Endothelial cell of umbilical vein (primary cell): ENCODE data around the gene ALDH1L1. TPM values are rescaled to one million over a fixed set of nuclear protein-coding genes. Genes with fewer than 3 reads are reported as not detected.

ENCODE experiments used
- BruUV-seq: library from RNA; stranded (reverse); fragments of 400-500 nt; replicated peaks from 2 replicates; lab custom pipeline; 2021; lab: Mats Ljungman, UMichigan
- CTCF ChIA-PET: fragments of 300-600, 350-600 bp; sonication (Branson Sonifier 250); formaldehyde crosslinking; loops from one replicate; lab custom pipeline; 2021; ENCODE audit warnings: antibody characterized with exemption, inconsistent platforms; lab: Charles Lee
- POLR2A ChIA-PET: fragments of 300-600, 350-600 bp; sonication (Branson Sonifier 250); formaldehyde crosslinking; loops from one replicate; lab custom pipeline; 2021; ENCODE audit warnings: antibody characterized with exemption, inconsistent platforms; lab: Charles Lee
- DNase-seq: peaks from one replicate; pipeline ENCODE4 v3.0.0-alpha.2; 2011; ENCODE audit warnings: low read depth, low spot score
- FAIRE-seq: peaks from 2 replicates; lab custom pipeline; 2011; peaks lifted over from hg19 to GRCh38; lab: Jason Lieb, UNC
- H2AFZ ChIP-seq: 2 replicates; pipeline ENCODE4 v1.6.0; 2012; ENCODE audit warnings: low read depth, low read length, control low read depth, inconsistent platforms
- H3K27ac ChIP-seq: 2 replicates; pipeline ENCODE4 v1.5.1; 2011; ENCODE audit warnings: low read depth, mild to moderate bottlenecking, control low read depth, low read length, moderate library complexity; ENCODE audit not compliant: insufficient read depth
- H3K27me3 ChIP-seq, 2 experiments: 2 replicates each; pipeline versions ENCODE4 v1.6.0 to v1.6.1; 2011; ENCODE audit warnings: low read length in 2 of 2, mixed read lengths in 1 of 2; ENCODE audit not compliant: control insufficient read depth in 2 of 2, insufficient read depth in 2 of 2
- H3K36me3 ChIP-seq, 2 experiments: 2 replicates in 1 of 2; 3 replicates in 1 of 2; pipeline ENCODE4 v1.5.1; 2011; ENCODE audit warnings: low read length in 2 of 2, mild to moderate bottlenecking in 1 of 2, moderate library complexity in 1 of 2; ENCODE audit not compliant: control insufficient read depth in 2 of 2, insufficient read depth in 2 of 2; ENCODE audit errors: extremely low read depth in 1 of 2
- H3K4me1 ChIP-seq: 3 replicates; pipeline ENCODE4 v1.5.1; 2011; ENCODE audit warnings: mild to moderate bottlenecking, low read length; ENCODE audit not compliant: control insufficient read depth, insufficient read depth; ENCODE audit errors: extremely low read depth
- H3K4me2 ChIP-seq: 2 replicates; pipeline ENCODE4 v1.6.1; 2011; ENCODE audit warnings: low read length, control low read depth, mixed read lengths; ENCODE audit not compliant: insufficient read depth
- H3K4me3 ChIP-seq, 3 experiments: fragments of 200-600 bp in 1 of 3; sonication (generic), shearing (Covaris generic) in 1 of 3; replicated peaks in 1 of 3; 2 replicates each; pipeline ENCODE4 v1.5.1; 2011 to 2016; ENCODE audit warnings: control low read depth in 3 of 3, low read length in 3 of 3, mild to moderate bottlenecking in 2 of 3, inconsistent platforms in 1 of 3, low read depth in 1 of 3, moderate library complexity in 1 of 3; ENCODE audit not compliant: insufficient read depth in 1 of 3
- H3K79me2 ChIP-seq: 2 replicates; pipeline ENCODE4 v1.6.0; 2012; ENCODE audit warnings: low read length, inconsistent platforms; ENCODE audit not compliant: control insufficient read depth, insufficient read depth
- H3K9ac ChIP-seq: replicated peaks from 2 replicates; pipeline ENCODE3; 2011; ENCODE audit warnings: low read length, control low read depth; ENCODE audit not compliant: insufficient read depth; ENCODE audit errors: extremely low read depth
- H3K9me1 ChIP-seq: replicated peaks from 3 replicates; pipeline ENCODE4 v1.6.0; 2011; ENCODE audit warnings: mild to moderate bottlenecking, low read length; ENCODE audit not compliant: control insufficient read depth, insufficient read depth; ENCODE audit errors: extremely low read depth
- H3K9me3 ChIP-seq: replicated peaks from 2 replicates; pipeline ENCODE4 v1.5.1; 2012; ENCODE audit warnings: low read length, inconsistent platforms; ENCODE audit not compliant: control insufficient read depth, insufficient read depth
- H4K20me1 ChIP-seq: replicated peaks from 2 replicates; pipeline ENCODE3; 2011; ENCODE audit warnings: mild to moderate bottlenecking, low read length; ENCODE audit not compliant: control insufficient read depth, insufficient read depth; ENCODE audit errors: extremely low read depth
- CTCF ChIP-seq, 2 donors: IDR thresholded peaks; 1 replicate in 1 of 2; 2 replicates in 1 of 2; pipeline ENCODE4 v1.5.1; 2011; ENCODE audit warnings: low read length in 2 of 2, mild to moderate bottlenecking in 2 of 2, moderate library complexity in 2 of 2, control low read depth in 1 of 2, inconsistent platforms in 1 of 2, low read depth in 1 of 2; ENCODE audit not compliant: insufficient read depth in 1 of 2; ENCODE audit errors: extremely low read depth in 1 of 2
- EZH2 ChIP-seq: IDR thresholded peaks from 2 replicates; pipeline ENCODE4 v1.6.1; 2012; ENCODE audit warnings: borderline replicate concordance, low read depth, mild to moderate bottlenecking, moderate library complexity, low read length, inconsistent platforms; ENCODE audit not compliant: severe bottlenecking
- FOS ChIP-seq: IDR thresholded peaks from 2 replicates; pipeline ENCODE4 v1.6.1; 2011; ENCODE audit warnings: mild to moderate bottlenecking, low read length, moderate library complexity, borderline replicate concordance; ENCODE audit not compliant: insufficient read depth
- GATA2 ChIP-seq: IDR thresholded peaks from 2 replicates; pipeline ENCODE4 v1.7.0; 2011; ENCODE audit warnings: low read depth, mild to moderate bottlenecking, moderate library complexity, mixed read lengths, low read length; ENCODE audit not compliant: insufficient read length, insufficient read depth
- JUN ChIP-seq: IDR thresholded peaks from 2 replicates; pipeline ENCODE4 v1.6.1; 2011; ENCODE audit warnings: borderline replicate concordance, low read depth; ENCODE audit not compliant: insufficient read length, insufficient read depth
- MAX ChIP-seq: IDR thresholded peaks from 2 replicates; pipeline ENCODE4 v1.6.1; 2011; ENCODE audit not compliant: insufficient read depth, insufficient read length
- MYC ChIP-seq: IDR thresholded peaks from one replicate; pipeline ENCODE4 v1.6.1; 2011; ENCODE audit warnings: mild to moderate bottlenecking, low read depth, low read length
- POLR2A ChIP-seq: IDR thresholded peaks from 2 replicates; pipeline ENCODE4 v1.6.1; 2012; ENCODE audit warnings: low read depth, mild to moderate bottlenecking, control low read depth, low read length
- POLR2AphosphoS5 ChIP-seq: IDR thresholded peaks from 2 replicates; pipeline ENCODE4 v1.6.1; 2012; ENCODE audit warnings: low read depth, mild to moderate bottlenecking, control low read depth, low read length, moderate library complexity; ENCODE audit not compliant: insufficient read depth
- dilution Hi-C: fragments of 300-500 bp; cut with MboI; formaldehyde crosslinking; loops from one replicate; pipeline ENCODE4 v1.15.0; 2019; ENCODE audit warnings: low sequenced_read_pairs; ENCODE audit not compliant: extremely low pct_ligation_motif_present
- intact Hi-C: fragments of 100-400 bp; cut with micrococcal nuclease; formaldehyde crosslinking; loops from one replicate; pipeline ENCODE4 v1.10.0; 2022
- polyA plus RNA-seq, 4 experiments: library from polyadenylated mRNA; depleted of rRNA in 3 of 4; stranded (reverse) in 3 of 4; unstranded in 1 of 4; fragments of >200 nt; gene quantifications; 2 replicates each; pipeline versions ENCODE4 v1.2.1 to v1.2.3, GENCODE V29; 2011 to 2012; ENCODE audit warnings: missing spikeins in 1 of 4
- total RNA-seq: library from RNA; stranded (reverse); gene quantifications from 2 replicates; pipeline ENCODE4 v1.2.3, GENCODE V29; 2021

The ALDH1L1 gene
- total and polyA plus RNA-seq, 2 donors (not counting 3 experiments of a cell fraction or from before 2014, with no cell fraction given): not detected

- intact Hi-C loops: no loop called here
- CTCF ChIA-PET: interaction anchor here (4.2 kb wide), 1 partner anchor 61 kb away, joined by 20 read pairs; no protein-coding TSS in a partner anchor
Measured at GRCh38 chr3:126137490-126138130, 42.8 kb downstream of the ALDH1L1 start.

GRCh38 chr3:126136428-126137220, 43.8 kb downstream of the ALDH1L1 start:
- no TSS peak for BruUV-seq
- no peaks in the 10 kb centered on the region for H4K20me1 ChIP-seq
- intact Hi-C loops: no loop called here

More at GRCh38 chr3:126137490-126138130, 42.8 kb downstream of the ALDH1L1 start:
- Histone ChIP-seq H3K9ac (no peak overlapping the region), H3K27ac (no peak overlapping the region), H3K4me2 (no peak overlapping the region), H3K4me3 (no peak overlapping the region), H3K9me3 (no peaks in the 10 kb centered on the region), H3K79me2 (no peaks in the 10 kb centered on the region), H3K4me1 (no peaks in the 10 kb centered on the region), H3K9me1 (no peaks in the 10 kb centered on the region), H3K36me3 (no peaks in the 10 kb centered on the region), H4K20me1 (no peaks in the 10 kb centered on the region), H2AFZ (no peak overlapping the region), H3K27me3 (peaks cover 5 to 27% of the 10 kb centered on the region in 2 experiments)
- DNase-seq (no peak), FAIRE-seq (no peak)
- no TSS peak for BruUV-seq
- dilution Hi-C loops: no loop called here
- TF ChIP-seq FOS (no peak), POLR2A (no peak), JUN (no peak), GATA2 (no peak), POLR2AphosphoS5 (no peak), MAX (no peak), MYC (no peak), EZH2 (no peak)
- POLR2A ChIA-PET: no interaction called here

More at GRCh38 chr3:126136428-126137220, 43.8 kb downstream of the ALDH1L1 start:
- no peaks in the 10 kb centered on the region for H3K79me2 ChIP-seq
- no peak overlapping the region for H3K9ac ChIP-seq
- H3K27me3 ChIP-seq: peaks cover 5 to 19% of the 10 kb centered on the region in 2 experiments
- no peak overlapping the region for H3K4me3 ChIP-seq
- H3K4me1 ChIP-seq: no peaks in the 10 kb centered on the region
- ChIA-PET POLR2A (no interaction called here), CTCF (interaction anchor here (4.2 kb wide), 1 partner anchor 62 kb away, joined by 20 read pairs; no protein-coding TSS in a partner anchor)
- dilution Hi-C loops: no loop called here
- DNase-seq (no peak), FAIRE-seq (no peak)
- TF ChIP-seq POLR2A: no peak
- TF ChIP-seq GATA2: no peak
- no peak for TF ChIP-seq MYC
- no peak for TF ChIP-seq MAX
- TF ChIP-seq POLR2AphosphoS5: no peak
- TF ChIP-seq FOS: no peak
- no peak for TF ChIP-seq CTCF (IDR thresholded peaks at IDR 0.05; ENCODE audit: extremely low read depth in 1 of 2, insufficient read depth in 1 of 2, low read depth in 1 of 2, low read length in 2 of 2)
- TF ChIP-seq EZH2: no peak
- no peak for TF ChIP-seq JUN
- H3K9me1 ChIP-seq: no peaks in the 10 kb centered on the region
- H3K36me3 ChIP-seq: no peaks in the 10 kb centered on the region
- H2AFZ ChIP-seq: no peak overlapping the region
- H3K27ac ChIP-seq: no peak overlapping the region
- H3K9me3 ChIP-seq: no peaks in the 10 kb centered on the region
- H3K4me2 ChIP-seq: no peak overlapping the region
